Trophoblast cell (in vitro differentiated cells and primary cell): Measurements from ENCODE around the gene ATG16L1.

ENCODE experiments used
- DNase-seq, 2 donors: peaks; one replicate each; pipeline ENCODE4 v3.0.0-alpha.2; 2016
- H2AFZ ChIP-seq: 2 replicates; pipeline ENCODE4 v1.6.1; 2013; ENCODE audit warnings: low read length, moderate library complexity, mild to moderate bottlenecking; ENCODE audit not compliant: insufficient read depth, poor library complexity
- H2AK5ac ChIP-seq: 2 replicates; pipeline ENCODE4 v1.6.1; 2013; ENCODE audit warnings: mild to moderate bottlenecking, low read length
- H2BK120ac ChIP-seq: 2 replicates; pipeline ENCODE4 v1.6.1; 2013; ENCODE audit warnings: low read length, mild to moderate bottlenecking, moderate library complexity; ENCODE audit not compliant: insufficient read depth, poor library complexity
- H2BK12ac ChIP-seq: 2 replicates; pipeline ENCODE4 v1.6.1; 2013; ENCODE audit warnings: mild to moderate bottlenecking, low read length, moderate library complexity
- H2BK5ac ChIP-seq: 2 replicates; pipeline ENCODE4 v1.6.1; 2013; ENCODE audit warnings: low read length, low read depth, moderate library complexity, mild to moderate bottlenecking; ENCODE audit not compliant: poor library complexity
- H3K14ac ChIP-seq: 2 replicates; pipeline ENCODE4 v1.6.1; 2013; ENCODE audit warnings: mild to moderate bottlenecking, low read length
- H3K18ac ChIP-seq: 2 replicates; pipeline ENCODE4 v1.6.1; 2013; ENCODE audit warnings: mild to moderate bottlenecking, low read length
- H3K23ac ChIP-seq: 2 replicates; pipeline ENCODE4 v1.6.1; 2013; ENCODE audit warnings: low read length
- H3K27ac ChIP-seq: 2 replicates; pipeline ENCODE4 v1.5.1; 2013; ENCODE audit warnings: low read depth, mild to moderate bottlenecking, inconsistent platforms, low read length, moderate library complexity
- H3K27me3 ChIP-seq: 2 replicates; pipeline ENCODE4 v1.6.1; 2013; ENCODE audit warnings: inconsistent platforms, mild to moderate bottlenecking, low read length, moderate library complexity; ENCODE audit not compliant: insufficient read depth
- H3K36me3 ChIP-seq, 2 experiments: 1 replicate in 1 of 2; 2 replicates in 1 of 2; pipeline ENCODE4 v1.6.1; 2013; ENCODE audit warnings: low read length in 2 of 2, mild to moderate bottlenecking in 2 of 2, moderate library complexity in 1 of 2; ENCODE audit not compliant: insufficient read depth in 2 of 2, control insufficient read depth in 1 of 2
- H3K4ac ChIP-seq: 2 replicates; pipeline ENCODE4 v1.6.1; 2013; ENCODE audit warnings: low read depth, mild to moderate bottlenecking, low read length, moderate library complexity
- H3K4me1 ChIP-seq, 2 experiments: 1 replicate in 1 of 2; 2 replicates in 1 of 2; pipeline ENCODE4 v1.6.1; 2013; ENCODE audit warnings: low read length in 2 of 2, mild to moderate bottlenecking in 2 of 2, moderate library complexity in 1 of 2; ENCODE audit not compliant: insufficient read depth in 2 of 2, control insufficient read depth in 1 of 2
- H3K4me2 ChIP-seq: 2 replicates; pipeline ENCODE4 v1.6.1; 2013; ENCODE audit warnings: inconsistent platforms, mild to moderate bottlenecking, low read length, moderate library complexity
- H3K4me3 ChIP-seq: 2 replicates; pipeline ENCODE4 v1.5.1; 2013; ENCODE audit warnings: mild to moderate bottlenecking, low read depth, low read length, inconsistent platforms
- H3K79me1 ChIP-seq: one replicate; pipeline ENCODE4 v1.6.1; 2013; ENCODE audit warnings: low read length
- H3K79me2 ChIP-seq: 2 replicates; pipeline ENCODE4 v1.6.1; 2013; ENCODE audit warnings: low read length, mild to moderate bottlenecking; ENCODE audit not compliant: control insufficient read depth, insufficient read depth, poor library complexity
- H3K9ac ChIP-seq: 2 replicates; pipeline ENCODE4 v1.6.1; 2013; ENCODE audit warnings: mild to moderate bottlenecking, low read length
- H3K9me3 ChIP-seq: 2 replicates; pipeline ENCODE4 v1.6.1; 2013; ENCODE audit warnings: low read depth, mild to moderate bottlenecking, control low read depth, inconsistent platforms, low read length; ENCODE audit not compliant: insufficient read depth
- H4K12ac ChIP-seq: 2 replicates; pipeline ENCODE4 v1.6.1; 2013; ENCODE audit warnings: low read depth, mild to moderate bottlenecking, low read length, moderate library complexity
- H4K8ac ChIP-seq: 2 replicates; pipeline ENCODE4 v1.6.1; 2013; ENCODE audit warnings: low read depth, mild to moderate bottlenecking, low read length, moderate library complexity
- H4K91ac ChIP-seq: one replicate; pipeline ENCODE4 v1.6.1; 2013; ENCODE audit warnings: low read depth, mild to moderate bottlenecking, low read length, moderate library complexity
- WGBS: extraction: QIAGEN DNeasy Blood & Tissue Kit; methylation state at CpG from one replicate; pipeline ENCODE4 v1.1.7; 2013; ENCODE audit warnings: missing lambda C conversion rate; ENCODE audit not compliant: insufficient read length, insufficient coverage; ENCODE audit errors: extremely low coverage; 5-methylcytosine and 5-hydroxymethylcytosine counted together

ATG16L1 gene

DNA sequence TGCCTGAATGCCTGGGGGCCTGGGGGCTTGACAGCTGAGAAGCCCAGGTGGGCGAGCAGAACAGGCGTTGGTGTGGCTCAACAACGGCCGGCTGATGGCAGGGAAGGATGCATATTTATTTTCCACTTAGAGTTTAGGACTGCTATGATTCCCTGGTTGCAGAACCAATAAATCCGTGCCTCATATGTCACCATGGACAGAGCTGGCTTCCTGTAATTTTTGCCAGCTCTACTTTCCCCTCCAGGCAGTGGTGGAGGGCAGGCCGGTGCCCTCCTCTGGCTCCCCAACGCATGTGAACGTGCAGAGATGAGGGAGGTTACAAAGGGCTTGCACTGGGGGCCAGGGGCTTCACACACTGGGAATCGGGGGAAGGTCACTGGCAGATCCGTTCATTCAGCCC, 74.3 kb downstream of the ATG16L1 start:
- Histone ChIP-seq H4K12ac (no peak overlapping the region), H2BK120ac (no peak overlapping the region), H2AFZ (no peak overlapping the region), H2BK12ac (no peak overlapping the region), H2BK5ac (no peak overlapping the region), H3K79me2 (no peaks in the 10 kb centered on the region), H2AK5ac (no peak overlapping the region), H4K91ac (no peak overlapping the region), H3K27me3 (no peaks in the 10 kb centered on the region), H3K4me3 (no peak overlapping the region), H3K79me1 (no peaks in the 10 kb centered on the region), H3K27ac (no peak overlapping the region), H3K14ac (no peak overlapping the region), H3K9me3 (peaks cover 3% of the 10 kb centered on the region), H3K4me1 (peaks cover 2 to 3% of the 10 kb centered on the region in 2 experiments), H3K4me2 (no peak overlapping the region), H4K8ac (no peak overlapping the region), H3K4ac (no peak overlapping the region), H3K36me3 (no peaks in the 10 kb centered on the region), H3K18ac (no peak overlapping the region), H3K9ac (no peak overlapping the region), H3K23ac (no peak overlapping the region)
- WGBS, result no CpG with 5 or more reads among the region's 10 CpGs
- DNase-seq, result no peak

DNA sequence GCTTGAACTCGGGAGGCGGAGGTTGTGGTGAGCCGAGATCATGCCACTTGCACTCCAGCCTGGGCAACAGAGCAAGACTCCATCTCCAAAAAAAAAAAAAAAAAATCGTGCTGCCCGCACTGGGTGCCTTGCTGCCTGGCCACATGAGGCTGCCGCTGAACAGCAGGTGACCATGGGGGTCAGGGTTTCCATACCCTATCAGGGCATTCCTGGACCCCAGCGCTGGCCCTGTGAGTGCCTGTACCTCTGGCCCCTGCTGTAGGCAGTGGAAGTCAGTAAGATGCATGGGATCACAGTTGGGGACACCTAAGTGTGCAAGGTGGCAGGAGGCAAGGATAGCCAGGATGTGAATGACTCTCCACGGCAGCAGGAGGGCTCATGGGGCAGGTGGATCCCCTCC, 75.0 kb downstream of the ATG16L1 start:
- Histone ChIP-seq H3K36me3 (no peaks in the 10 kb centered on the region), H3K4me3 (no peak overlapping the region), H4K12ac (no peak overlapping the region), H2AFZ (no peak overlapping the region), H3K9ac (no peak overlapping the region), H2AK5ac (no peak overlapping the region), H3K4me1 (peaks cover 2 to 3% of the 10 kb centered on the region in 2 experiments), H3K18ac (no peak overlapping the region), H4K8ac (no peak overlapping the region), H3K27me3 (no peaks in the 10 kb centered on the region), H3K23ac (no peak overlapping the region), H2BK120ac (no peak overlapping the region), H3K79me1 (no peaks in the 10 kb centered on the region), H3K14ac (no peak overlapping the region), H3K27ac (no peak overlapping the region), H3K9me3 (peaks cover 3% of the 10 kb centered on the region), H4K91ac (no peak overlapping the region), H3K4ac (no peak overlapping the region), H3K4me2 (no peak overlapping the region), H2BK5ac (no peak overlapping the region), H2BK12ac (no peak overlapping the region), H3K79me2 (no peaks in the 10 kb centered on the region)
- DNase-seq, result no peak
- no CpG with 5 or more reads among the region's 8 CpGs for WGBS

DNA sequence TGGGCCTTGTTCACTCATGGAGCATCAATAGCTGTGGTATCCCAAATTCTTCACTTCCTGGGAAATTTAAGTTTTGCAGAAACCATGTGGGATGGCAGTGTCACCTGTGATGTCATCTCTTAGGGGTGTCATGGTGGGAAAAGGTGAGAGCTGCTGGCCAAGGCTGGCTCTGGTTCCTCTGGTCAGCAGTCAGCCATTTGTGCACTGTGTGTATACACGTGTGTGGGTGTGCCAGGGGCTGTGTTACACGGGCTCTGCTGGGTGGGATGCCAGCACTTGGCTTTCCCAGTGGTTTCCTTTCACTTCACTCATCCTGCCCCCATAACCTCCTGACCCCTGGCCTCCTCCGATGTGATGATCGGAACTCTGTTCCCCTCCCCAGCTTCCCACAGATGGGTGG, 77.4 kb downstream of the ATG16L1 start:
- no peaks in the 10 kb centered on the region for H3K79me1 ChIP-seq
- no peak overlapping the region for H3K4me3 ChIP-seq
- H4K91ac ChIP-seq, result no peak overlapping the region
- H3K36me3 ChIP-seq, result no peaks in the 10 kb centered on the region
- no peak overlapping the region for H4K12ac ChIP-seq
- H2AK5ac ChIP-seq, result no peak overlapping the region
- H3K18ac ChIP-seq, result no peak overlapping the region
- peaks cover 3% of the 10 kb centered on the region for H3K9me3 ChIP-seq
- WGBS, result no CpG with 5 or more reads among the region's 4 CpGs
- no peak overlapping the region for H2BK120ac ChIP-seq
- no peak overlapping the region for H2BK12ac ChIP-seq
- no peaks in the 10 kb centered on the region for H3K27me3 ChIP-seq
- no peak overlapping the region for H3K4ac ChIP-seq
- no peak overlapping the region for H3K4me2 ChIP-seq
- H3K4me1 ChIP-seq, result peaks cover 2 to 3% of the 10 kb centered on the region in 2 experiments
- H3K79me2 ChIP-seq, result no peaks in the 10 kb centered on the region
- no peak overlapping the region for H2BK5ac ChIP-seq
- H3K9ac ChIP-seq, result no peak overlapping the region
- no peak overlapping the region for H3K27ac ChIP-seq
- no peak for DNase-seq
- no peak overlapping the region for H4K8ac ChIP-seq
- no peak overlapping the region for H3K23ac ChIP-seq
- no peak overlapping the region for H3K14ac ChIP-seq
- no peak overlapping the region for H2AFZ ChIP-seq

DNA sequence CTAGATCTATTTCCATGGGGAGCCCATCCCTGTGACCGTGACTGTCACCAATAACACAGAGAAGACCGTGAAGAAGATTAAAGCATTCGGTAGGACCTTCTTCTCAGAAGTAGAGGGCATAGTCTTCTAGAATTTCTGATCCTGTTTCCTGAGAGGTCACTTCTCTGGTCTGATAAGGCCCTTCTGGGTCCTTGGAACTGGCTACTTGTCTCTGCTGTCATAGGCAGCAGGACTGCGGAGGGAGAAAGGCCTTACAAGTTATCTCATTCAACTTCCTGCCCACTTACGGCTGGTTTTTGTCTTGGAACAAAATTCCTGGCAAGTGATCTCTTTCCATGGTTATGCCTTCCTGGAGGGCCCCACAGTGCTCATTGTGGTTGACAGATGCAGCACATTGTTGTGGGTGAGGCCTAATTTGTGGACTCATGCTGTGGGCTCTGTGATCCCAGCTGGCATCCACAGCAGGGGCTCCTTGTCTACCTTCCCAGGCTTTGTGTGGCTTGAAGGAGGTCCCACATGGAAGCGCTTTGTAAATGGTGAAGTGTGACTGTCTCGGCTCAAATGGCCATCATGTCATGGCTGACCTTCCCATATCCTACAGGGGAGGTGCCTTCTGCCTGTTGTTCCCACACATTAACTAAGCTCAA, 78.1 kb downstream of the ATG16L1 start:
- Histone ChIP-seq H3K4me2 (no peak overlapping the region), H2AK5ac (no peak overlapping the region), H3K79me2 (no peaks in the 10 kb centered on the region), H3K23ac (no peak overlapping the region), H2BK12ac (no peak overlapping the region), H3K14ac (no peak overlapping the region), H3K9ac (no peak overlapping the region), H4K8ac (no peak overlapping the region), H2BK5ac (no peak overlapping the region), H4K12ac (no peak overlapping the region), H4K91ac (no peak overlapping the region), H3K36me3 (no peaks in the 10 kb centered on the region), H3K4ac (no peak overlapping the region), H3K18ac (no peak overlapping the region), H2BK120ac (no peak overlapping the region), H2AFZ (no peak overlapping the region), H3K4me3 (no peak overlapping the region), H3K27ac (no peak overlapping the region), H3K9me3 (peaks cover 3% of the 10 kb centered on the region), H3K79me1 (no peaks in the 10 kb centered on the region), H3K4me1 (peaks cover 2 to 3% of the 10 kb centered on the region in 2 experiments), H3K27me3 (no peaks in the 10 kb centered on the region)
- DNase-seq, result no peak
- no CpG with 5 or more reads among the region's 7 CpGs for WGBS
